ENCODE measurements around the gene GPC5.

DNA sequence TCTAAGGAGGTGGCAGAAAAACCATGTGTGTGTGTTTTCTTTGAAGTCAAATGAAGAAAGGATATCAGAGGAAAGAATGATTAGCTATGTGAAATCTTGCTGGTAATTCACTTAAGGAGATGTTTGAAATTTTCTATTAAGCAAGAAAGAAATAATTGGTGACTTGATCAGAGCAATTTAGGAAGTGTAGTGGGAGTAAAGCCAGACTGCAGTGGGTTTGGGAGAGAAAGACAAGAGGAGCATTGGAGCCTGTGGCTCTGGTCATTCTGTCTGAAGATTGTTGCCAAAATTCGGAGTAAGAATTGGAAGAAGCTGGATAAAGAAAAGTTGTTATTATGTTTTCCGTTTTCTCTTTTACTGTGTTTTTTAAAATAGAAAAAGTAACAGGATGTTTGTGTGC lies 640.5 kb downstream of the GPC5 start:
- TF ChIP-seq, protein P1, sequence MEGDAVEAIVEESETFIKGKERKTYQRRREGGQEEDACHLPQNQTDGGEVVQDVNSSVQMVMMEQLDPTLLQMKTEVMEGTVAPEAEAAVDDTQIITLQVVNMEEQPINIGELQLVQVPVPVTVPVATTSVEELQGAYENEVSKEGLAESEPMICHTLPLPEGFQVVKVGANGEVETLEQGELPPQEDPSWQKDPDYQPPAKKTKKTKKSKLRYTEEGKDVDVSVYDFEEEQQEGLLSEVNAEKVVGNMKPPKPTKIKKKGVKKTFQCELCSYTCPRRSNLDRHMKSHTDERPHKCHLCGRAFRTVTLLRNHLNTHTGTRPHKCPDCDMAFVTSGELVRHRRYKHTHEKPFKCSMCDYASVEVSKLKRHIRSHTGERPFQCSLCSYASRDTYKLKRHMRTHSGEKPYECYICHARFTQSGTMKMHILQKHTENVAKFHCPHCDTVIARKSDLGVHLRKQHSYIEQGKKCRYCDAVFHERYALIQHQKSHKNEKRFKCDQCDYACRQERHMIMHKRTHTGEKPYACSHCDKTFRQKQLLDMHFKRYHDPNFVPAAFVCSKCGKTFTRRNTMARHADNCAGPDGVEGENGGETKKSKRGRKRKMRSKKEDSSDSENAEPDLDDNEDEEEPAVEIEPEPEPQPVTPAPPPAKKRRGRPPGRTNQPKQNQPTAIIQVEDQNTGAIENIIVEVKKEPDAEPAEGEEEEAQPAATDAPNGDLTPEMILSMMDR (IDR thresholded peaks at IDR 0.05) = no peak
- no peak for TF ChIP-seq POLR2A (IDR thresholded peaks at IDR 0.05)

All from testis (tissue), 2 donors.